WERI-Rb-1 (cell line): ENCODE measurements around the gene FHIT.

Source experiments
- DNase-seq: peaks from one replicate; pipeline ENCODE4 v3.0.0-alpha.2; 2020
- H3K27ac ChIP-seq: fragments of 250-450 bp; sonication (Bioruptor Pico); 2 replicates; pipeline ENCODE4 v1.5.1; 2020; ENCODE audit warnings: mild to moderate bottlenecking, moderate library complexity
- H3K27me3 ChIP-seq: fragments of 250-450 bp; sonication (Bioruptor Pico); 2 replicates; pipeline ENCODE4 v1.5.1; 2021; ENCODE audit warnings: mild to moderate bottlenecking, low read depth, moderate library complexity; ENCODE audit not compliant: insufficient read depth, severe bottlenecking
- H3K36me3 ChIP-seq: fragments of 250-450 bp; sonication (Bioruptor Pico); 2 replicates; pipeline ENCODE4 v1.5.1; 2020; ENCODE audit warnings: mild to moderate bottlenecking, moderate library complexity
- H3K4me3 ChIP-seq: 2 replicates; pipeline ENCODE4 v1.5.1; 2011; ENCODE audit warnings: low read depth, mild to moderate bottlenecking, control low read depth, low read length
- H3K9me3 ChIP-seq: fragments of 250-450 bp; sonication (Bioruptor Pico); 2 replicates; pipeline ENCODE4 v1.5.1; 2021; ENCODE audit warnings: mild to moderate bottlenecking, moderate library complexity; ENCODE audit not compliant: severe bottlenecking
- CTCF ChIP-seq: IDR thresholded peaks from 2 replicates; pipeline ENCODE4 v1.5.1; 2011; ENCODE audit warnings: low read depth, mild to moderate bottlenecking, control low read depth, inconsistent platforms, low read length

Gene FHIT

GRCh38 chr3:59832702-59833101 lies 1418.5 kb downstream of the FHIT start:
- no peak for DNase-seq
- Histone ChIP-seq H3K27ac (no peak overlapping the region), H3K27me3 (no peaks in the 10 kb centered on the region), H3K36me3 (no peaks in the 10 kb centered on the region), H3K4me3 (no peak overlapping the region), H3K9me3 (no peaks in the 10 kb centered on the region)
- TF ChIP-seq CTCF, result no peak

DNA sequence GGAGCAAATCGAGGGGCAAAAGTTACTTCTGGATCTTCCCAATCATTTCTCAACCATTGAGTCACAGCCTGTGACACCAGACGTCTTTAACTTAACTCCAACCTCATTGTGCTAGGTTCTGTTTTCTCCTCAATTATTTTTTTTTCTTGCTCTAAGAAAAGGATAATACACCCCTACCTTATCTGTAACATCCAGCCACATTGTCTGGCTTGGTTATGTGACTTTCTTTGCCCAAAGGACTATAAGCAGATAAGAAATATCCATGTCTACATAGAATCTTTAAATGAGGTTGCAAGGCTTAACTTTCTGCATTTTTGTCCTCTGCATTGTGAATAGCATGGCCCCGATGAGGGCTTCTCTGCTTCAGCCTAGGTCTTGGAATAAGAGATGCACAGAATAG lies 1419.0 kb downstream of the FHIT start:
- no peak for DNase-seq
- TF ChIP-seq CTCF, result no peak
- Histone ChIP-seq H3K27ac (no peak overlapping the region), H3K36me3 (no peaks in the 10 kb centered on the region), H3K9me3 (no peaks in the 10 kb centered on the region), H3K27me3 (no peaks in the 10 kb centered on the region), H3K4me3 (no peak overlapping the region)

GRCh38 chr3:59831394-59831793 lies 1419.9 kb downstream of the FHIT start:
- H3K9me3 ChIP-seq, result no peaks in the 10 kb centered on the region

GRCh38 chr3:59829527-59829926 lies 1421.7 kb downstream of the FHIT start:
- H3K36me3 ChIP-seq, result no peaks in the 10 kb centered on the region
- TF ChIP-seq CTCF, result no peak
- H3K27me3 ChIP-seq, result no peaks in the 10 kb centered on the region
- no peaks in the 10 kb centered on the region for H3K9me3 ChIP-seq
- no peak overlapping the region for H3K4me3 ChIP-seq
- DNase-seq, result no peak
- H3K27ac ChIP-seq, result no peak overlapping the region

More at GRCh38 chr3:59831394-59831793, 1419.9 kb downstream of the FHIT start:
- H3K27me3 ChIP-seq, result no peaks in the 10 kb centered on the region
- H3K36me3 ChIP-seq, result no peaks in the 10 kb centered on the region
- H3K4me3 ChIP-seq, result no peak overlapping the region
- no peak for TF ChIP-seq CTCF
- H3K27ac ChIP-seq, result no peak overlapping the region
- DNase-seq, result no peak

GRCh38 chr3:59824876-59825275 lies 1426.4 kb downstream of the FHIT start:
- H3K36me3 ChIP-seq, result no peaks in the 10 kb centered on the region
- no peaks in the 10 kb centered on the region for H3K9me3 ChIP-seq
- no peak overlapping the region for H3K27ac ChIP-seq
- H3K27me3 ChIP-seq, result no peaks in the 10 kb centered on the region
- no peak for DNase-seq
- no peak for TF ChIP-seq CTCF
- no peak overlapping the region for H3K4me3 ChIP-seq

DNA sequence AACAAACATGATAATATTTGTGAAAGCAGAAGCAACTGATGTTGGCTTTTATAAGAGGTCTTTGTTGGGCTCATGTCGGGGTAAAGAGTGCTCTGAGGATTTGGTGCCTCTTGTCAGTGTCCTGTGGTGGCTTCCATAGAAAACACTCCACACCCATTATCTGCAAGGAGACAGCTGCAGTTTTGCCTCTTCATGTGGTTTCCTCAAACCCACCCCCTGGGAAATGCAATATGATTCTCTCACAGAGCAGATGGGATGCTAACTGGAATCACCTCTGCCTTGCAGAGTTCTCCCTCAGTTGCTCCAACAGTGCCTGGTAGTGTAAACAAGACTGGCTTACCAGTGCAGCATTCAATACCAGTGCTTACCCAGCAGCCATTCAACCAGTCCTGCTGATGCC lies 1430.0 kb downstream of the FHIT start:
- DNase-seq, result no peak
- no peak for TF ChIP-seq CTCF
- no peak overlapping the region for H3K4me3 ChIP-seq
- no peaks in the 10 kb centered on the region for H3K36me3 ChIP-seq
- no peak overlapping the region for H3K27ac ChIP-seq
- H3K27me3 ChIP-seq, result no peaks in the 10 kb centered on the region
- H3K9me3 ChIP-seq, result no peaks in the 10 kb centered on the region
